ENCODE data around the gene CPA1.

Gene CPA1

DNA sequence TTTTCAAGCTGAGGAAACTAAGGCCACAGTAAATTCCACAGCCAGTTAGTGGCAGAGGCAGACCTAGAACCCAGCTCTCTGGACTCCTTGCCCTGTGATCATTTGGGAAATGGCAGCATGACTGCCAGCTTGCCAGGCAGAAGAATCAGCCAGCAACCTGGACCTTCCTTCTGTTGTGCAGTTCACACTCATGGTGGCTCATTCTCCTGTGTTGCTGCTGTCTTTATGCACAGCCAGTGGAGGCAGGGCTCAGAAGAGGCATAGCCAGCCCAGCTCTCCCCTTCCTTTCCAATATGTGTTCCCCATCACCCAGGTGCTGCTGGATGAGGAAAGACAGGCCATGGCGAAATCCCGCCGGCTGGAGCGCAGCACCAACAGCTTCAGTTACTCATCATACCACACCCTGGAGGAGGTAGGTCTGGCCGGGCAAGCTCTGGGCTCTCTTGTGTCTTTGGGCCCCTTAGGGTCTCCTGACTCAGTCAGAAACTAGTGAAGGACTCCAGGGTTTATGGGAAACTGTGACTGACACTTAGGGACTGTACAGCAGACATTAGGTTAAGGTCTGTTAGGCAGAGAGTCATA is 20.9 kb upstream of the CPA1 start:
- in situ Hi-C loops (cut with HindIII; ENCODE audit: low pct_unique_long_range_greater_than_20kb, low sequenced_read_pairs), result no loop called here
- DNase-seq (ENCODE audit: low read depth in 1 of 2, low spot score in 1 of 2), result no peak
- no peak for TF ChIP-seq JUND (IDR thresholded peaks at IDR 0.05; ENCODE audit: low read depth)

DNA sequence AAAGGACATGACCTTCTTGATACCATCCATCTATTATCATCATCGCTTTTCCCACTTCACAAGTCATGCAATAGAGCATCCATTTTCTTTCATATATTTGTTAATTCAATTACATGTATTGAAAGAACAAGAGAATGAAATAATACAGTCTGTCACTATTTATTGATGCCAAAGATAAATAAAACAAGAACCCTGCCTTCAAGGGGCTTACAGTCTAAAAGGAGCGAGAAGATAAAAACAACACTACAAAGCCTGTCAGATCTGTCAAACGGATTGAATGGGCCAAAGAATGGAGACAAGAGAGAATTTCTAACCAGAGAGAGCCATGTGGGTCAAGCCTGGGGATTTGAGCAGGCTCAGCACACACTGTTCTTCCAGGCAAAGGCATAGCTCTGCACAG is 19.8 kb upstream of the CPA1 start:
- in situ Hi-C loops (cut with HindIII; ENCODE audit: low pct_unique_long_range_greater_than_20kb, low sequenced_read_pairs), result no loop called here
- TF ChIP-seq JUND (IDR thresholded peaks at IDR 0.05; ENCODE audit: low read depth), result no peak
- DNase-seq (ENCODE audit: low read depth in 1 of 2, low spot score in 1 of 2), result no peak

DNA sequence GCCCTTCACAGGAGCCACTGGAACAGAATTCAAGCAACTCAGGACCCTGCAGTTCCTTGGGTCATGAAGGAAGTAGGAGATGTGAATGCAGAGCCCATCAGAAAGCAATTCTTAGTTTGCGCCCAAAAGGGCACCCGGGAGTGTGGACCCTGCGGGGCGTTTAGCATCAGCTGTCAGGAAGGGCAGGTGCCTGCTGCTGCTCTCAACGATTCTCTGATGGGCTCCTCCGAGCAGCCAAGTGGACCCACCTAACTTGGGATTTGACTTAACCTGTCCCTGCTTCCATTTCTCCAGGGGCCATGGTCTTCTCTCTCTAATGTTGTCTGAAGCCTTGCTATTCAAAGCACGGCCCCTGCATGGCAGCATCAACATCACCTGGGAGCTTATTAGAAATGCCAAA is 18.6 kb upstream of the CPA1 start:
- TF ChIP-seq JUND (IDR thresholded peaks at IDR 0.05; ENCODE audit: low read depth), result no peak
- no peak for DNase-seq (ENCODE audit: low read depth in 1 of 2, low spot score in 1 of 2)
- in situ Hi-C loops (cut with HindIII; ENCODE audit: low pct_unique_long_range_greater_than_20kb, low sequenced_read_pairs), result no loop called here

DNA sequence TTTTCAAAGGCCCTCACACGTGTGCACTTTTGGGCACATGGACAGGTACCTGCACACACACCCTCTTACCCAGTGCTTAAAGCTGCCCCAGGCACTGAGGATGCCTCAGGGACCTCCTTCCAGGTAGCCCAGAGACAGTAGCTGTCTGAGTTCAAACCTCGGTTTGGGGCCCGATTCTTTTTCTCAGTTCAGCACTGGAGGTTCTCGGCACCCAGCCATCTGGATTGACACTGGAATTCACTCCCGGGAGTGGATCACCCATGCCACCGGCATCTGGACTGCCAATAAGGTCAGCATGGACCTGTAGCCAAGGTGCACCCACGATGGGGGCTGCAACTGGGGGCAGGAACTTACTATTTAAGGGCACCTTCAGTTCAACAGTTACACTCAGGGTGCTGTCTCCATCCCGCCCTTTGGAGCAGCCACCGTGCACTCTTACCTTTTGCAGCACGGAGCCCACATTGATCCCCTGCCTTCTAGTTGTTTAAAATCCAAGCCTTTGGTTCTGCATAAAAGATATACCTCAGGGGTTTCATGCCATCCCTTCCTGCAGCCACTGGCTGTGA is 18.0 kb upstream of the CPA1 start:
- no peak for DNase-seq (ENCODE audit: low read depth in 1 of 2, low spot score in 1 of 2)
- no peak for TF ChIP-seq JUND (IDR thresholded peaks at IDR 0.05; ENCODE audit: low read depth)
- in situ Hi-C loops (cut with HindIII; ENCODE audit: low pct_unique_long_range_greater_than_20kb, low sequenced_read_pairs), result no loop called here

DNA sequence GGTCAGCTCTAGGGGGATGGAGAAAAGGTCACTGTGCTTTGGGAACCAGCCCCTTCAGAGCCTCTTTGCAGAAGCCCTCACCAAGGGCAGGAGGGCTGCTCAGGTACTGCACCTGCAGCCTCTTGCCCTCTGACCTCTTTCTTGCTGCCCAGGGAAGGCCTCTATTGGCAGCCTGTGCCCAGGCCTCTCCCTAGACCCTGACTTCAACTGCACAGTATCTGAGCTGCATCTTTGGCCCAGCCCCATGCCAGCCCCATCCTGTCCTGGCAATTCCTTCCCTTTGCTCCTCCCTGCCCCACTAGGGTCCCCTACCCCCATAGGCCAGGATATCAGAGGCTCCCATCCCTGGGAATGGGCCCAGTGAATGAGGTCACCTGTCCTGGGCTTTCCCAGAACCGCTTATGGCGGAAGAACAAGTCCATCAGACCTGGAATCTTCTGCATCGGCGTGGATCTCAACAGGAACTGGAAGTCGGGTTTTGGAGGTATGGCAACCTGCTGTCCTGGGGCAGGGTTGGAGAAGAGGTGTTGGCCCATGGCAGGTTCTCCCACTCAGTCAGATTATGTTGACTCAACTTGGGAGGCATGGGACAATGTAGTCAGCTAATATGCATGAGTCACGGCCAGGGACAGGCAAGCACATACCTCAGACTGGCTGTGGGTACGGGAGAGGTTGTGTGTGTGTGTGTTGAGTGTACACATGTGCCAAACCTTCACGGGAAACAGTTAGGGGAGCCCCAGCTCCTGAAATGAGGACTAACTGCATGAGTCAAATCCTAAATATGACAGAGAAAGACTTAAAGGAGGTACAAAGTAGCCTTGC is 17.1 kb upstream of the CPA1 start:
- TF ChIP-seq JUND (IDR thresholded peaks at IDR 0.05; ENCODE audit: low read depth), result no peak
- peak in 1 of 2 experiments; percentile 51 for DNase-seq (ENCODE audit: low read depth in 1 of 2, low spot score in 1 of 2)
- in situ Hi-C loops (cut with HindIII; ENCODE audit: low pct_unique_long_range_greater_than_20kb, low sequenced_read_pairs), result no loop called here

DNA sequence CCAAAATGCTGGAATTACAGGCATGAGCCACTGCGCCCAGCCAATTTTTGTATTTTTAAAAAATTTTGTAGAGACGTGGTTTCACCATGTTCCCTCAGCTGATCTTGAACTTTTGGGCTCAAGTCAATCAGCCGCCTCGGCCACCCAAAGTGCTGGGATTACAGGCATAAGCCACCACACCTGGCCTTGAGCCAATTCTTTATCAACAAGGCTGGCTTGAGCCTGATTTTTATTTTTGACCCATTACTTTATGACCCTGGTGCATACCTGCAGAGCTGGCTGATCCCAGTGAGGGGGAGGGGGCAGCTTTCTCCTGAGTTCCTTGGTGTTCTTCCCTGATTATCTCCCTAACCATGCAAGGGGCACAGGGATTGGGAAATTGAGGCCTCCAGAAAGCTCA is 15.8 kb upstream of the CPA1 start:
- in situ Hi-C loops (cut with HindIII; ENCODE audit: low pct_unique_long_range_greater_than_20kb, low sequenced_read_pairs), result no loop called here
- TF ChIP-seq JUND (IDR thresholded peaks at IDR 0.05; ENCODE audit: low read depth), result no peak
- no peak for DNase-seq (ENCODE audit: low read depth in 1 of 2, low spot score in 1 of 2)

DNA sequence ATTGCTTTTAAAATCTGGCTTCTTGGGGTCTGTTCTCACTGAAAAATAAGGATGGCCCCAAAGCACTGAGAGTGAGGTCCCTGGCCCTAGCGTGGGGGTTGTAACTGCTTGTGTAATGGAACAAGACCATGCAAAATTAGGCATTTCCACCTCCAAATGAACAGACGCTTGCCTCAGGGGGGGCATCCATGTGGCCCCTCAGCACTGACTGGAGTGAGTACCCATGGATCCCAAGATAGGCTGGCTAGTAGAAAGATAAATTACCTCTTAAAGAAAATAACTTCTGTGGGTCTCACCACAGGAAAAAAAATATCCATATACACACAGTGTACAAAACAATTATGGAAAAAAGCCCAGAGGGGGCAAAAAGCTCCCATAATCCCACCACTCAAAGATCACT is 15.2 kb upstream of the CPA1 start:
- in situ Hi-C loops (cut with HindIII; ENCODE audit: low pct_unique_long_range_greater_than_20kb, low sequenced_read_pairs), result no loop called here
- no peak for TF ChIP-seq JUND (IDR thresholded peaks at IDR 0.05; ENCODE audit: low read depth)
- DNase-seq (ENCODE audit: low read depth in 1 of 2, low spot score in 1 of 2), result no peak

DNA sequence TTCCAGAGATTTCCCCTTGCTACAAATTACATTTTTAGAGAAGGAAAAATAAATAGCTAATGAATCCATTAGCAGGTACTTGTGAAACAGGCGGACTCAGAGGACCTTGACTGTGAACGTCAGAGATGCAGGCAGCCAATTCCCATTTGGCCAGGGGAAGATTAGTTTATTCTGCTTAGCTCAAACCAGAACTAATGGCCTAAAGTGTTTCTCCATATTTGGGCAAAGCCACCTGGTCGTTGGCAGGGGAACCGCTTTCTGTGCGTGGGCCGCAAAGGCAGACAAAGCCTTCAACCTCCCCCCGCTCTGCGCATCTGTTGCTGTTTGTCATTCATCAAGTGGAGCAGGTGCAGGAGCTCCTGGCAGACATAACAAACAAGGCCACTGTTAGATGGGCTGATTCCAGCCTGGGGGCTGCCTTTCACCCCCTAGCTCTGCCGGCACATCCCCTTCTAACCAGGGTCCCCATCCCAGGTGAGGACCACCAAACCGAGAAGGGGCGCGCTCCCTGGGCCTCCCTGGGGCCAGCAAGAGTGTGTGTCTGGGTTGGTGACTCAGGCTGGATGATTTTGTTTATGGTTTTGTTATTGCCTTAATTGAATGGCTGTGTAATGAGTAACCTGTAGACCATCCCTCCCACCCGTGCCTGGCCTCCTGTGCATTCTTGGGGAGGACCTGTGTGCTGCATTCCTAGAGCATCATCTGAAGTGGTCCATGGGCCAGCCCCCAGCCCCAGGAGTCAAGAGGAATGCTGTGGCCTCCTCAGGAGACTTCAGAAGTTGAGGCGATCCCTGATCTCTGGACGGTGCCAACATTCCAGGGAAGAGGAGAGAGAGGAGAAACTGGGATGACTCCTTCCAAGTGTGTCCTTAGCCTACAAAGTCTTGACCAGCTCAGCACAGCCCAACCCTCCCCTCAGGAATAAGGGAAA is 14.5 kb upstream of the CPA1 start:
- no peak for TF ChIP-seq JUND (IDR thresholded peaks at IDR 0.05; ENCODE audit: low read depth)
- no peak for DNase-seq (ENCODE audit: low read depth in 1 of 2, low spot score in 1 of 2)
- in situ Hi-C loops (cut with HindIII; ENCODE audit: low pct_unique_long_range_greater_than_20kb, low sequenced_read_pairs), result no loop called here

DNA sequence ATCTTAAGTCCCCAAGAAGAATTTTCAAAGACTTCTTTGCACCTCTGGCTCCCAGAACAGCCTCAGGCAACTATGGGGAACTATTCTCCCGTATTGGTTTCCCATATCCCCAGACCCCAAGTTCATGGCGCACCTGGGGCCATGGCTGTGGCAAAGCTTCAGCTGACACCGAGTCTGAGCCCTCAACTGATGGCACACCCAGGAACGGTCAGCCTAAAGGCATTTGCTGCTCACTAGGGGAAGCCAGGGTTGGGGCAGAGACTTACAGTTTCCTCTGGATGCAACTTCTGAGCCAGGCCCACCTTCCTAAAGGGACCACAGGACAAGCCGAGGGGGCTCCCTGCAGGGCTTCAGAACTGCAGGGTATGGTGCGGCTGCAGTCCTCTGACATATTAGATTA is 13.7 kb upstream of the CPA1 start:
- TF ChIP-seq JUND (IDR thresholded peaks at IDR 0.05; ENCODE audit: low read depth), result no peak
- no peak for DNase-seq (ENCODE audit: low read depth in 1 of 2, low spot score in 1 of 2)

DNA sequence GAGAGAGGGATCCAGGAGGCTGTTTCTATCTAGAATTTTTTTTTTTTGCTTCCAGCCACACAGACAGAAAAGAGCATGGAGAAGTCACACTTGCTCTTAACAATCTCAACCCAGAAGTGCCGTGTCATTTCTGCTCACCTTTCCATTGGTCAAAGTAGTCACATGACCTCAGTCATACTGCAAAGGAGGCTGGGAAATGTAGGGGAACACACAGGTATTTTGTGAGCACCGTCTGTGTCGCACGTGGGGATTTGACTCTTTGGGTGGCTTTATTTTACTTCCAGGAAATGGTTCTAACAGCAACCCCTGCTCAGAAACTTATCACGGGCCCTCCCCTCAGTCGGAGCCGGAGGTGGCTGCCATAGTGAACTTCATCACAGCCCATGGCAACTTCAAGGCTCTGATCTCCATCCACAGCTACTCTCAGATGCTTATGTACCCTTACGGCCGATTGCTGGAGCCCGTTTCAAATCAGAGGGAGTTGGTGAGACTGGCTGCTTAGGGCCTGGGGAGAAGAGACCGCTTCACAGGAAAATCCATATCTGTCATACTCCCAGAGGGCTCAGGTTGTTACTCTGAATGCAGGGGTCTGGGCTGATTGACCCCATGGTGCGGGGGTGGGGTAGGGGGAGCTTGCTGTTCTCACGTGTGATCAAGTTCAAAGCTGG is 13.1 kb upstream of the CPA1 start:
- TF ChIP-seq JUND (IDR thresholded peaks at IDR 0.05; ENCODE audit: low read depth), result no peak
- in situ Hi-C loops (cut with HindIII; ENCODE audit: low pct_unique_long_range_greater_than_20kb, low sequenced_read_pairs), result no loop called here
- no peak for DNase-seq (ENCODE audit: low read depth in 1 of 2, low spot score in 1 of 2)

More for the DNA sequence above, 13.7 kb upstream of the CPA1 start:
- in situ Hi-C loops (cut with HindIII; ENCODE audit: low pct_unique_long_range_greater_than_20kb, low sequenced_read_pairs), result no loop called here

DNA sequence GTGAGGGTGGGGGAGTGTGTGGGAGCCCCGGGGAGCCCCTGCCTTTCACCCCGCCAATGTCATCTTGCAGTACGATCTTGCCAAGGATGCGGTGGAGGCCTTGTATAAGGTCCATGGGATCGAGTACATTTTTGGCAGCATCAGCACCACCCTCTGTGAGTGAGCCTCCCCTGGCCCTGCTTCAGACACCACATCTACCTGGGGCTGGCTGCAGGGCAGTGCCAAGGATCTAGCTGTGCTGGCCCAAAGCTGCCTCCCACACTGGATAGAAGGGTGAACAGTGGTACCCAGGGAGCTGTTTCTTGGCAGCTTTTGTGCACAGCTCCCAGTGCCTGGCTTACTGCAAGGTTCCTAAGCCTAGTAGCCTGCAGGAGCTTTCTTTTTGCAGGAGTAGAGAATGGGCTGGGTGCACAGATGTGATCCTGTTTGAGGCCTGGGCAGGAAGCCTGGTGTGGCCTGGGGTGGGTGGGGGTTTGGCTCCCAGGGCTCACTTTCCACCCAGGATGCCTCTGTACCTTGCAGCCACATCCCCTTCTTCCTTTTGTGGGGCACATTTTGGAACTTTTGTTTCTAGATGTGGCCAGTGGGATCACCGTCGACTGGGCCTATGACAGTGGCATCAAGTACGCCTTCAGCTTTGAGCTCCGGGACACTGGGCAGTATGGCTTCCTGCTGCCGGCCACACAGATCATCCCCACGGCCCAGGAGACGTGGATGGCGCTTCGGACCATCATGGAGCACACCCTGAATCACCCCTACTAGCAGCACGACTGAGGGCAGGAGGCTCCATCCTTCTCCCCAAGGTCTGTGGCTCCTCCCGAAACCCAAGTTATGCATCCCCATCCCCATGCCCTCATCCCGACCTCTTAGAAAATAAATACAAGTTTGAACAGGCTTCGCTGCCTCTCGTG is 12.2 kb upstream of the CPA1 start:
- in situ Hi-C loops (cut with HindIII; ENCODE audit: low pct_unique_long_range_greater_than_20kb, low sequenced_read_pairs), result no loop called here
- no peak for DNase-seq (ENCODE audit: low read depth in 1 of 2, low spot score in 1 of 2)
- TF ChIP-seq JUND (IDR thresholded peaks at IDR 0.05; ENCODE audit: low read depth), result no peak
